CD1c-positive myeloid dendritic cell (primary cell): Measurements from ENCODE around the gene IGSF23.

ENCODE experiments used
- DNase-seq: peaks from one replicate; pipeline ENCODE4 v3.0.0-alpha.2; 2016; ENCODE audit errors: extremely low spot score

Gene IGSF23, protein sequence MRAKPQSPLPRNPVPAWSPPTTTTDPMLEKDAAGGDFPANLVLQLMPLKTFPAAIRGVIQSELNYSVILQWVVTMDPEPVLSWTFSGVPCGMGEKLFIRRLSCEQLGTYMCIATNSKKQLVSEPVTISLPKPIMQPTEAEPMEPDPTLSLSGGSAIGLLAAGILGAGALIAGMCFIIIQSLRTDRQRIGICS

DNA sequence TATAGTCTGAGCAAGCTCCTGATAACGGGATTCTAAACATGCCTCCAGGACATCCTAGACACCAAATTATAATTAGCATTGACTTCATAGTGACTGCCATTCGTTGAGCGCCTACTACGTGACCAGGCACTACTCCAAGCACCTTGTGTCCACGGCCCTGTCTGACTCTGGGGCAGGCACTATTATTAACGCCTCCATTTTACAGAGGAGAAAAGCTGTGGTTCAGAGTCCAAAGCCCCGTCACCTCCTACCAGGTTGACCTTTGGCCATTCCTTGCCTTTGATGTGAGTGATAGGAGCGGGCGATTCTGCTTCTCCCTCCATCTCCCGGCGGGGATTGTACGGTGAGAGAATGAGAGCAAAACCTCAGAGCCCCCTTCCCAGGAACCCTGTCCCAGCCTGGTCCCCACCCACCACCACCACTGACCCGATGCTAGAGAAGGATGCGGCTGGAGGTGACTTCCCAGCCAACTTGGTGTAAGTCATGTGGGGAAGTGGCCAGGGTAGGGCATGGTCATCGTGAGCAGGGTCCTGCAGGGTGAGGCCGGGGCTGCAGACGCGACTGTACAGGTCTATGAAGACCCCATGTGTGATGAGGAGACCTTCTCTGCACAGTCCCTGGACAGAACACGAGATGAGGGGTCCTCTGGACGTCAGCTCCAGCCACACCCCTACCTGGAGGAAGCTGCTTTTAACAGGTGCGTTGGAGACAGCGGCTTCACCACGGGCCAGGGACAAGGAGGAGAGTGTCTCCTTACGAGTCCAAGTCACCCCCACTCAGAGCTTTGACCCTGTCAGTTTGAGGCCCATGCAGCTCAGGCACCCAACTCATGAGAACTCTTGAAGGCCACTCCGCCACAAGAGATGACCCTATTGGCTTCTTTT is at the start of gene IGSF23:
TSS of gene IGSF23 (plus strand) at position 269 of the 884 bp plus-strand sequence. CDS start at position 352, 83 bp downstream.
- no peak for DNase-seq

DNA sequence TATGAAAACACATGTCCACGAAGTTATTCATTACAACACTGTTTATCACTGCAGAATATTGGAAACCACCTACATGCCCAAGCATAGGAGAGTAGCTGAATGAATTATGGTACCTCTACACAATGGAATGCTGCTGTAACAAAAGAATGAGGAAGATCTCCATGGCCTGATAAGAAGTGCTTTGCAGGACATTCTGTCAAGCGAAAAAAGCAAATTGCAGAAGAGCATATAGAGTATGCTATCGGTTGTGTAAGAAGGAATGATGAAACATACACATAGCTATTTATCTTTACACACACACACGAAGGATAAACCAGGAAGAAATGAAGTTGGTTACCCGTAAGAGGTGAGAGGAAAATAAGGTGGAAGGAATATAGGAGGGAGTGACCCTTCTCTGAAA is 46.4 kb upstream of the IGSF23 start:
- no peak for DNase-seq

DNA sequence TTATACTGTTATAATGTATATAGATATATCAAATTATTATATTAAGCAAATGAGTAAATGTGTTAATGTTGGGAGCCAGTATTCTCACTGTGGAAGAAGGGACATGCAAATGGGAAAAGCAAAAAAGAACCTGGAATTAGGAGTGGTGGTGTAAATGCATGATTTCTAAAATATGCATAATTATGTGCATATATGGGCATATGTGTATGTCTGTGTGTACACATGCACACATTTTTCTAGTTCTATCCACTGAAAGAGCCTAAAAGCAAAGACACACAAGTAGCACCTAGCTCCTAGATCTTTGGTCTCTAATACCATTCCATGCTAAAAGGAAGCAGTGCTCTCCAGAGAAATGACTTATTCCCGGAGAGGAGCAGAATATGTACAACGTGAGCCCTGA is 45.6 kb upstream of the IGSF23 start:
- no peak for DNase-seq

DNA sequence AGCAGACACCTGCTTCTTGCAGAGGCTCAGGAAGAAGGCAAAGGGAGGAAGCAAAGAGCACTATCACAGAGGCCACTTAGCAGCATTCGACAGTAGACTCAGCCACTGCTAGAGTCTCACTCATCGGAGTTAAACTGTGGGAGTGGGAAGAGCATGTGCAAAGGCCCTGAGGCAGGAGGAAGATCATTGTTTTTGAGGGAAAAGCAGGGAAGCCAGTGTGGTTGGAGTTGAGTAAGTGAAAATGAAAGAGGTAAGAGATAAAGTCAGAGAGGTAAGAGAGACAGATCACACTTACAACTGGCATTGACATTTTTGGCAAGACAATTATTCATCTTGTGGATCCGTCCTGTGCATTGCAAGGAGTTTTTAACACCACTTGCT is 42.8 kb upstream of the IGSF23 start:
- DNase-seq, result no peak

DNA sequence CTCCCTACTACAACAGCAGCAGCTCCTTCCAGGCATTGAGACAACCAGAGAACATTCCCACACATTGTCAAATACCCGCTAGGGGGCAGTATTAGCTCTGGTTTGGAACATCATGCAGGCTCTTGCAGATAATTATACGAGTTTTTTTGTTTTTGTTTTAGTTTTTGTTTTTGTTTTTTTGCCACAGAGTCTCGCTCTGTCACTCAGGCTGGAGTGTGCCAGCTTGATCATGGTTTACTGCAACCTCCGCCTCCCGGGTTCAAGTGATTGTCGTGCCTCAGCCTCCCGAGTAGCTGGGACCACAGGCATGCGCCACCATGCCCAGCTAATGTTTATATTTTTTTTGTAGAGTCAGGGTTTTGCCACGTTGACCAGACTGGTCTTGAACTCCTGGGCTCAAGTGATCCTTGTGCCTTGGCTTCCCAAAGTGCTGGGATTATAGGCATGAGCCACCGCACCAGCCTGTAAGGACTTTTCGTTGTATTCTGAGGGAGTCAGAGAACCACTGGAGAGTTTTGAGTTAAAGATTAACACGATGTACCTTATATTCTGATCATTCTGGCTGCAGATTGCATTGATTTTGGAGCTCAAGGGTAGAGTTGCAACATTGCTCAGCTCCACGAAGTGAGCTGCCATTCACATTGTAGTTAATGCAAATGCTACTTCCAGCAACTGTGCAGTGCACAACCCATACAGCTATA is 42.2 kb upstream of the IGSF23 start:
- peak; percentile 89 for DNase-seq

DNA sequence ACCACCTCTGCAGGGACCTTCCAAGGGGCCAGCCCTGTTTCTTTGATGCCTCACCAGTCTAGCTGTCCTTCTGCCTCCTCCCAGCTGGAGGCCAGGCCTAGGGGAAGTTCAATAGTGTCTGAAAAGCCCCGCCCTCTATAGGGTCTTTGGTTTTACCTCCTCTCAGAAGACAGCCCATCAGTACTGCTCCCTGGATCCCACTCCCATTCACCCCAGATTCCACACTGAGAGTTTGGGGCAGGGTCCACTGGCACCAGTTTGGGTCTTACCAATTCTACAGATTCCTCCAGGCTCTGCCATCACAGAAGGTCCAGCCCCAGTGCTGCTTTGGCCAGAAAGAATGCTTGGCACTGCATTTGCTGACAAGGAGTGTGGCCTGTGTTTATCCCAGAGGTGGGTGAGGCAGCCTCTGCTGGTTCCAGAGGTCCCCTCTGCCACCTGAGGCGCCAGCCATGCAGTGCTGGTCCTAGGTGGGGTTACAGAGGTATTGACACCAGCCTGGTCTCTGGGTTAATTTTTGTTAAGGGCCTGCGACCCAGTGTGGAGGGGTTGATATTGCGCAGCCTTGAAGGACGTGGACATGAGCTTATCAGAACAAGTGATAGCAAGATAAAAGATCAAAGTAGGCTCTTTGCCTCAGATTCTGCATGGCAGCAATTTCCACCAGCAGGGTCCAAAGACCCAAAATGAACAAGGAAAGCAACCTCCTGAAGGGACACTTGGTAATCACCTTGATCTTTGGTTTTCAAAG is 41.4 kb upstream of the IGSF23 start:
- DNase-seq, result no peak

DNA sequence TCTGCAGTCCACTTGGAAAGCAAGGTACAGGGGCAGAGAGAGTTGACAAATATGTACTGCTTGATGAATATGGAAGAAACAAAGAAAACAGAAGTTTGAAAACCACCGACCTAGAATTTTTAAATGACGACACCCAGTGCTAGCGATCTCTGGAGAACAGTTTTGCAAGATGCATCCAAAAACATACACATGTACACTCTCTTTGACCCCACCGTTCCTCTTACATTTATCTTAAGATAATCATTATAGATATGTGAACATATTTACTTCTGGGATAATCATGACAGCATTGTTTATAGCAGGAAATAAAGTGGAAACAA is 40.8 kb upstream of the IGSF23 start:
- DNase-seq, result no peak

DNA sequence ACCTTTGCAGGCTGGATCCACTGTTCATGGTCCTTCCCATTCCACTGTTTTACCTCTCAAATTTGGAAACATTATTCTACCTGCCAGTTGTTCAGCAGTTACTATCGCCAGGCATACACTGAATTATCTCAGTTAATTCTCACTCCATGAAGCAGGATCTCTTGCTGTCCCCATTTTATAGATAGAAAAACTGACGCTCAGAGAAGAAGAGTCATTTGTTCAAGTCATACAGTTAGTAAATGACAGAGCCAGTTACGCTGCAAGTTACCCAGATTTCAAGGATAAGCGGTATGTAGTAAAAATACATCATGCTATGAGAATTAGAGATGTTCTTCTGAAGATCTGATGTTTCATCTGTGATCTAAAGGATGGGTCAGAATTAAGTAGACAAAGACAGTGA is 40.2 kb upstream of the IGSF23 start:
- no peak for DNase-seq

DNA sequence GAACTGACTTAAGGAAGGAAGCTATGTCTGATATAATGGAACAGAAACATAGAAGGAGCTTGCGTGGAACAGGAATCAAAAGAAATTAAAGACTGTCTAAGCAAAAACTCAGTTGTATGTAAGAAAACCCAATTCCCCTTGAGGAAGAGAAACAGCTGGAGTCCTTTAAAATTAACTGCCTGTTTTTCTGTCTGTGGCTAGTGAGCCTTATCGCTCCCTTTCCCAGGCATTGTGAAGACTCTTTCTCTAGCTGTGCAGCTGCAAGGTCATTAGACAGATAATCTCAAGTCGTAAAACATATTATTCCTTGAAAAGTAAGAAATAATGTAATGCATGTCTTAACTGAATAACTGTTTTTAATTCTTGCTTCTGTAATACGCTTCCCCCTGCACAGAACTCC is 39.7 kb upstream of the IGSF23 start:
- DNase-seq, result no peak

DNA sequence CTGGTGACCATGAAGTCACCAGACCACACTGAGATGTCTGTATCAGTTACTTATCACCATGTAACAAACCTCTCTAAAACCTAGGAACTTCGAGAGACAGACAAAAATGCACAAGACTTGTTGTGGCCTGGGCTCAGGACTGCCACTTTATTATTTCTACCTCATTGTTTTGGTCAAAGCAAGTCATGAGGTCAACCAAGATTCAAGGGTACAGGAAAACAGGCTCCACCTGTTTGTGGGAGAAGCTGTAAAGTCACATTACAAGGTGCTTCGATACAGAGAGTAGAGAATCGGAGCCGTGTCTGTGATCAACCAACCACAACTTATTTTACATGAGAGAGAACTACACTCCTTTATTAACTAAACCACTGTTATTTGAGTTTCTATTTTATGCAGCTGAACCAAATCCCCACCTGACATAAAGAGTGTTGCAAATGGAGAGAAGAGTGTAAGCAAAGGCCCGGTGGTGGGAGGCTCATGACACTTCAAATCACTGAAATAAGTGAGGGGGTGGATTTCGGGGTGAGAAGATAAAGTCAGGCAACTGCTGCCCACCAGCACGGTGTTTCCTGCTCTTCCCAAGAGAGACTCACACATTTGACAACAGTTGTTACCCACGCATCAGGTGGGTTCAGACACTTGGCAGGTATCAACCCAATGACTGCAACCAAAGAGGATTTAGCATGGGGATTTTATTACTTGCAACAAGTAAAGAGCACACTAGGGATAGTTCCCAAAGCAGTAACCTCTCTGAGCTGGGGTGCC is 39.0 kb upstream of the IGSF23 start:
- no peak for DNase-seq

DNA sequence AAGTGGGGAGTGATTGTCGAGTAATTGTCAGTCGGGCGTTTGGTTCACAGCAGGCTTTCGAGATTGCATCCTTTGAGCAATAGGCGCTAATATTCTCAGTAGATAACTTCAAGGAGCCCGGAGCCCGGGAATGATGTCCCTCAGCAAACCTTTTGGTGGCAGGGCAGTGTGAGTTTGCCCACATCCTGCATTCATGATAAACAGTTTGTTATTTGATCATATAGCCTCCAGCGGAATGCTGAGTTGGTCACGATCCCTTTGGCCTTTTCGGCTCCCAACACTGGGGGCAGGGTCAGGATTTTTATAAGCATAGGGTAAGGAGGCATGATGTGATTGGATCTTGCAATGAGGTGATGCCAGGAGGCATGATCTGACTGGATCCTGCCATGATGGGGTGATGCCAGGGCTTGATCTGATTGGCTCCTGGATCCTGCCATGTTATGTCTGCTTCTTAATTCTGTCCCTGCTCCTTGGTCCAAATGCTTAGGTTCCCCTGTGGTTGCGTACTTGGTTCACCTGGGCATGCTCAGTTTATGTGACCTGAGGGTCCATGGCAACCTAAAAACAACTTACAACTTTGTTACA is 38.2 kb upstream of the IGSF23 start:
- DNase-seq, result no peak

DNA sequence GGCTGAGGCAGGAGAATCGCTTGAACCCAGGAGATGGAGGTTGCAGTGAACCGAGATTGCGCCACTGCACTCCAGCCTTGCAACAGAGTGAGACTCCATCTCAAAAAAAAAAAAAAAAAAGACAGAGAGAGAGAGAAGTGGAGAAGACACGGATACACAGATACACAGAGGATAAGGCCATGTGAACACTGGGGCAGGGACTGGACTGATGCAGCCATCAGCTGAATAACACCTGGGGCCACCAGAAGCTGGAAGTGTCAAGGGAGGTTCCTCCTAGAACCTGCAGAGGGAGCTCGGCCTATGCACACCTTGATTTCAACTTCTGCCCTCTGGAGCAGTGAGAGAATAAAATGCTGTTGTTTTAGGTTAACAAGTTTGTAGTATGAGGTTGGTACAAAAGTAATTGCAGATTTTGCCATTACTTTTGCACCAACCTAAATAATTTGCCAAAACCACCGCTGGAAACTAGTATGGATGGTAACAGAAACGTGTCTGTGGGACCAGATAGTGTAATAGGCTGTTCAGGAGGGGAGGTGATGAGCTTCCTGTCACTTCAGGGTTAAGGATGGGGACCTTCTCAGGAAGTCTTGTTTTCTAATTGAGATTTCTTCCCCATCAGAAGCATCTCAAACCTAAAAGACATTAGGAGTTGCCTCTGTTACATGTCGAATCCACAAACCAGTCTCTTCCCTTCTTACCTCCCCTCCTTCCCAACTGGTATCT is 36.4 kb upstream of the IGSF23 start:
- DNase-seq, result peak; percentile 26

DNA sequence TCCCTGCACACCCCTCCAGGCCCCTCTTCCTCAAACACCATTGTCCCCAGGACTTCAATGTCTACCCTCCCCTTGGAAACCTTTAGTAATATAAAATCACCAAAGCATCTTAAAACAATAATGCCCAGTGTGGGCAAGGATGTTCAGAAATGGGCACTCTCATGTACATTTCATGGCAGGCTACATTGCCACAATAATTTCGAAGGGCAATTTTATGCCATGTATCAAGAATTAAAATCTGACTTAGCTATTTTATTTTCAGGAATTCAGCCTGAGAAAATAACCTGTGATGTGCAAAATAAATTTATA is 35.8 kb upstream of the IGSF23 start:
- no peak for DNase-seq

DNA sequence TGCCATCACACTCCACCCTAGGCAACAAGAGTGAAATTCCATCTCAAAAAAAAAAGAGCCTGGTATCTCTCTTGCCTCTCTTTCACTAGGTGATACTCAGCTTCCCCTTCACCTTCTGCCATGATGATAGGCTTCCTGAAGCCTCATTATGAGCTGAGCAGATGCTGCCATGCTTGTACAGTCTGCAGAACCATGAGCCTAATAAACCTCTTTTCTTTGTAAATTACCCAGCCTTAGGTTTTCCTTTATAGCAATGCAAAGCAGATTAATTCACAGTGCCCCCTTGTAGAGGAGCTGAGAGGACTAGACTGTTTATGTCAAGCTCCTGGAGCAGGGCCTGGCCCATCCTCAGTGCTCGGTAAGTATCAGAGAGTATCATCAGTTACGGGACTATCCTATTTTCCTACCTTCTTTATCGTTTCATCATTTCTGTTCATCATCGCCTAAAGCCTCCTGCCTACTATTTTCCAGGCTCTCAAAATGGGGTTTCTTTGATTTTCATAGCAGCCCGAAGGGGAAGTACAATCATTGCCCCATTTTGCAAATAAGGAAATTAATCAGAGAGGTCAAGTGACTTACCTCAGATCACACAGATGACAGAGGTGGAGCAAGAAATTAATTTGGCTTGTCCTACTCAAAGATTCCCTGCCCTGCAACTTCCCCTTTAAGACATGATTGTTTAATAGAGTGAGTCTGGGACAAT is 33.5 kb upstream of the IGSF23 start:
- no peak for DNase-seq

DNA sequence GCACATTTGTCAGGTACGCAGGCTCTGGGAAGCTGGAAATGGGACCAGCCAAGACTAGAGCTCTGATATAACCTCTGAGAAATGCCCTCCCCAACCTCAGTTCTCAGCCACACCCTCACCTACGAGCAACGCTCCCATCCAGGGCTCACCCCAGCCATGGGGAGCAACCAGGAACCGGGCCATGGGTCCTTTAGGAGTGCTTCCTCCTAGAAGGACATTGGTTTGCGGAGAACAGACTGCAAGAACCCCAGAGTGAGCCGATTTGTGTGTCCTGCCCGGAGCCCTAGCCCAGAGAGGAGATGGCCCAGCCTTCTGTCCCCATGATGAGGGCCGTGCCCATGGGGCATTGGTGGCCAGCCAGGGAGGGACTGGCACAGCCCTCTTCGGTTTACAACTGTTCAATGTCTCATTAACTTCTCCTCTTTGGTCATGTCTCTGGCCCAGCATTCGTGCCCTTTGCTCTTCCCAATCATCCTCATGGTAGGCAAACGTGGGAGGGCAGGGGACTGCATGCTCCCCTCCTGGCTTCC is 32.9 kb upstream of the IGSF23 start:
- no peak for DNase-seq

DNA sequence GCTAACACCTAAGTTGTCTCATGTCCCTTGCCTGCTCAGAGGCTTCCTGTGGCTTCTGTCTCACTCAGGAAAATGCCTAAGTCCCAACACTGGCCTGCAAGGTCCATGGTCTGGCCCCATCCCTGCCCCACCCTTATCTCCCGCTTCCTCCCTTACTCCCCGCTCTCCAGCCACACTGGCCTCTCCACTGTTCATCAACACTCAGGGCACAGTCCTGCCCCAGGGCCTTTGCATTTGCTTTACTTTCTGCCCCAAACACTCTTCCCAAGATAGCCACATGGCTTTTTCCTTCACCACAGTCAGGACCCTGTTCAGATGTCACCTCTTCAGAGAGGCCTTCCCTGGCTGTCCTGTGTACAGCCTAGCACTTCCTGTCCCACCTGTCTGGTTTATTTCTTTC is 32.1 kb upstream of the IGSF23 start:
- DNase-seq, result no peak

DNA sequence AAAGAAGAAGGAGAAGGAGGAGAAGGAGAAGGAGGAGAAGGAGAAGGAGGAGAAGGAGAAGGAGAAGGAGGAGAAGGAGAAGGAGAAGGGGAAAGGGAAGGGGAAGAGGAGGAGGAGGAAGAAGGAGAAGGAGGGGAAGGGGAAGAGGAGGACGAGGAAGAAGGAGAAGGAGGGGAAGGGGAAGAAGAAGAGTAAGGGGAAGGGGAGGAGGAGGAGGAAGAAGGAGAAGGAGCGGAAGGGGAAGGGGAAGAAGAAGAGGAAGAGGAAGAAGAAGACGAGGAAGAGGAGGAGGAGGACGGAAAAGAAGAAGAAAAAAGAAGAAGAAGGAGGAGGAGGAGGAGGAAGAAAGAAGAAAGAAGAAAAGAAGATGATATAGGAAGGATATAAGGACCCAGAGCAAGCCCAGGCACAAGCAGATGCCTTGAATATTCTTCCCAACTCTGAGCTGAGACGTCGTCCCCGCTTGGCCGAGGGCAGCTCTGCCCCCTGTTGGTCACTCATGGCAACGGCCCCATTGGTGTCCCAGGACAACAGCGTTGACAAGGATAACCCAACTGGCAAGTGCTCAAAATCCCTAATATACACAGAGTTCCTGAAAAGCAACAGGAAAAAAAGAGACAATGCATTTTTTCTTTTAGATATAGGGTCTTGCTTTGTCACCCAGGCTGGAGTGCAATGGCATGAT is 30.6 kb upstream of the IGSF23 start:
- peak; percentile 19 for DNase-seq

DNA sequence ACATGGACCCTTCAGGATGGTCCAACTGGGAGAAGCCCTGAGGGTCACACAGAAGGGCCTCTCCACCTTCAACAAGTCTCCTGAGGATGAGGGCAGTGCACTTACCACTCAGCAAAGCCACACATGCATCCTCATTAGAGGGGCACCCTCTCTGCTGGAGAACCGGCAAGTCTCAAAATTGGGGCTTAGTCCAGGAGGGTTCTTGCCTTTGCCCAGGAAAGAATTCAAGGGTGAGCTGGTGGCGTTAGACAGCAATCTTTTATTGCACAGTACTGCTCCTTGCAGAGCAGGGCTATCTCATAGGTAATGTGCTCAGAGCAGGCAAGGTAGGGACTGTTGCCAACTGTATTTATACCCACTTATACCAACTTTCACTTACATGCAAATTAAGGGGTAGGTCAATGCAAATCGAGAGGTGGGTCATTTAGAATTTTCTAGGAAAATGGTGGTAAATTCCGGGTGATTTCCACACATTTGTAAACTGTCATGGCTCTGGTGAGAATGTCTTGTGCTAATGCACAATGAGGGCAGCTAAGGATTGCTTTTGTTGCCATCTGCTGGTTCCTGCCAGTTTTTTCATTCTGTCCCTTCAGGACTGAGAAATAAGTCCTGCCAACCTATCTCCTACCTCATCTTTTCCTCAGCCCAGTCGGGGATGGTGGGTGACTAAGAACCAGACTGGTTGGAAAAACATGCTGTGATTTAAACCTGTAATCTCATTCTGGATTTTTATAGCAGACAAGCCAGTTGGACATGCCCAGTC is 27.8 kb upstream of the IGSF23 start:
- DNase-seq, result no peak
